Liver (tissue), 3 donors: ENCODE measurements around the gene OR52E5.

Source experiments
- FOXA1 ChIP-seq: IDR thresholded peaks from 2 replicates; pipeline ENCODE4 v1.6.1; 2016; ENCODE audit warnings: antibody characterized with exemption
- HNF4G ChIP-seq: IDR thresholded peaks from 2 replicates; pipeline ENCODE4 v1.6.1; 2016; ENCODE audit warnings: antibody characterized with exemption
- JUND ChIP-seq, 2 donors: IDR thresholded peaks; 2 replicates each; pipeline ENCODE4 v1.6.1; 2016; ENCODE audit warnings: antibody characterized with exemption in 2 of 2
- RAD21 ChIP-seq, 2 donors: IDR thresholded peaks; 2 replicates each; pipeline ENCODE4 v1.6.1; 2016; ENCODE audit warnings: antibody characterized with exemption in 2 of 2, mild to moderate bottlenecking in 2 of 2
- RXRA ChIP-seq, 2 donors: IDR thresholded peaks; 2 replicates each; pipeline ENCODE4 v1.6.1; 2017 to 2018; ENCODE audit warnings: antibody characterized with exemption in 2 of 2, mild to moderate bottlenecking in 1 of 2
- SP1 ChIP-seq: IDR thresholded peaks from 2 replicates; pipeline ENCODE4 v1.6.1; 2018; ENCODE audit warnings: antibody characterized with exemption, mild to moderate bottlenecking
- TAF1 ChIP-seq: conservative IDR thresholded peaks from 2 replicates; pipeline ENCODE4 v1.6.1; 2016; ENCODE audit warnings: antibody characterized with exemption, mild to moderate bottlenecking
- YY1 ChIP-seq: IDR thresholded peaks from 2 replicates; pipeline ENCODE4 v1.6.1; 2016; ENCODE audit warnings: antibody characterized with exemption, mild to moderate bottlenecking
- TF ChIP-seq, protein P1 (sequence below): fragments of 150-350 bp; IDR thresholded peaks from 2 replicates; pipeline ENCODE4 v1.5.1; 2017; ENCODE audit warnings: improper control_type of control experiment, low read depth, low read length; ENCODE audit not compliant: missing input control
- TF ChIP-seq, protein P2 (sequence below): IDR thresholded peaks from 2 replicates; pipeline ENCODE4 v1.6.1; 2016; ENCODE audit warnings: antibody characterized with exemption
- TF ChIP-seq, protein P3 (sequence below): IDR thresholded peaks from 2 replicates; pipeline ENCODE4 v1.6.1; 2016; ENCODE audit warnings: antibody characterized with exemption
- TF ChIP-seq, protein P4 (sequence below): IDR thresholded peaks from 2 replicates; pipeline ENCODE4 v1.6.1; 2016; ENCODE audit warnings: antibody characterized with exemption, mild to moderate bottlenecking
- donor health status: healthy.
- donor health status: healthy.

DNA sequence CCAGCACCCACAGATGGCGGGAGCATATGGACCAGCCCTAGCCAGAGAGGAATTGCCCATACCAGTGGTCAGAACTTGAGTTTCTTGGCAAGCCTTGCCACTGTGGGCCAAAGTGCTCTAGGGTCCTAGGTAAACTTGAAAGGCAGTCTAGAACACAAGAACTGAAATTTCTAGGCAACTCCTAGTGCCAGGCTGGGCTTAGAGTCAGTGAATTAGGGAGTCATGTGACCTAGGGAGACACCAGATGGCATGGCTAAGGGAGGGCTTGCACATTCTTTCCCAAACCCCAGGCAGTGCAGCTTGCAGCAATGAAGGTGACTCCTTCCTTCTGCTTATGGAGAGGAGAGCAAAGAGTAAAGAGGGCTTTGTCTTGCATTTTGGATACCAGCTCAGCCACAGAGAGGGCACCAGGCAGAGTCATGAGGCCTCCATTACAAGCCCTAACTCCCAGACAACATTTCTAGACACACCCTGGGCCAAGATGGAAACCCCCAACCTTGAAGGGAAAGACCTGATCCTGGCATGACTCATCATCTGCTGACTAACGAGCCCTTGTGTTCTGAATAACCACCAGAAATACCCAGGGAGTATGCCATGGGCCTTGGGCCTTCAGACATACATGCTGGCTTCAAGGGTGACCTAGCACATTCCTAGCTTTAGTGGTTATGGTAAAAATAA, 29.9 kb downstream of the OR52E5 start:
- TF ChIP-seq, protein P1, sequence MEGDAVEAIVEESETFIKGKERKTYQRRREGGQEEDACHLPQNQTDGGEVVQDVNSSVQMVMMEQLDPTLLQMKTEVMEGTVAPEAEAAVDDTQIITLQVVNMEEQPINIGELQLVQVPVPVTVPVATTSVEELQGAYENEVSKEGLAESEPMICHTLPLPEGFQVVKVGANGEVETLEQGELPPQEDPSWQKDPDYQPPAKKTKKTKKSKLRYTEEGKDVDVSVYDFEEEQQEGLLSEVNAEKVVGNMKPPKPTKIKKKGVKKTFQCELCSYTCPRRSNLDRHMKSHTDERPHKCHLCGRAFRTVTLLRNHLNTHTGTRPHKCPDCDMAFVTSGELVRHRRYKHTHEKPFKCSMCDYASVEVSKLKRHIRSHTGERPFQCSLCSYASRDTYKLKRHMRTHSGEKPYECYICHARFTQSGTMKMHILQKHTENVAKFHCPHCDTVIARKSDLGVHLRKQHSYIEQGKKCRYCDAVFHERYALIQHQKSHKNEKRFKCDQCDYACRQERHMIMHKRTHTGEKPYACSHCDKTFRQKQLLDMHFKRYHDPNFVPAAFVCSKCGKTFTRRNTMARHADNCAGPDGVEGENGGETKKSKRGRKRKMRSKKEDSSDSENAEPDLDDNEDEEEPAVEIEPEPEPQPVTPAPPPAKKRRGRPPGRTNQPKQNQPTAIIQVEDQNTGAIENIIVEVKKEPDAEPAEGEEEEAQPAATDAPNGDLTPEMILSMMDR: no peak
- no peak for TF ChIP-seq RAD21 (IDR thresholded peaks at IDR 0.05)
- TF ChIP-seq, protein P2, sequence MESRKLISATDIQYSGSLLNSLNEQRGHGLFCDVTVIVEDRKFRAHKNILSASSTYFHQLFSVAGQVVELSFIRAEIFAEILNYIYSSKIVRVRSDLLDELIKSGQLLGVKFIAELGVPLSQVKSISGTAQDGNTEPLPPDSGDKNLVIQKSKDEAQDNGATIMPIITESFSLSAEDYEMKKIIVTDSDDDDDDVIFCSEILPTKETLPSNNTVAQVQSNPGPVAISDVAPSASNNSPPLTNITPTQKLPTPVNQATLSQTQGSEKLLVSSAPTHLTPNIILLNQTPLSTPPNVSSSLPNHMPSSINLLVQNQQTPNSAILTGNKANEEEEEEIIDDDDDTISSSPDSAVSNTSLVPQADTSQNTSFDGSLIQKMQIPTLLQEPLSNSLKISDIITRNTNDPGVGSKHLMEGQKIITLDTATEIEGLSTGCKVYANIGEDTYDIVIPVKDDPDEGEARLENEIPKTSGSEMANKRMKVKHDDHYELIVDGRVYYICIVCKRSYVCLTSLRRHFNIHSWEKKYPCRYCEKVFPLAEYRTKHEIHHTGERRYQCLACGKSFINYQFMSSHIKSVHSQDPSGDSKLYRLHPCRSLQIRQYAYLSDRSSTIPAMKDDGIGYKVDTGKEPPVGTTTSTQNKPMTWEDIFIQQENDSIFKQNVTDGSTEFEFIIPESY: no peak
- TF ChIP-seq, protein P3, sequence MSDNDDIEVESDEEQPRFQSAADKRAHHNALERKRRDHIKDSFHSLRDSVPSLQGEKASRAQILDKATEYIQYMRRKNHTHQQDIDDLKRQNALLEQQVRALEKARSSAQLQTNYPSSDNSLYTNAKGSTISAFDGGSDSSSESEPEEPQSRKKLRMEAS: no peak
- no peak for TF ChIP-seq JUND (IDR thresholded peaks at IDR 0.05)
- no peak for TF ChIP-seq HNF4G
- TF ChIP-seq RXRA (IDR thresholded peaks at IDR 0.05): no peak
- TF ChIP-seq TAF1: no peak
- TF ChIP-seq, protein P4, sequence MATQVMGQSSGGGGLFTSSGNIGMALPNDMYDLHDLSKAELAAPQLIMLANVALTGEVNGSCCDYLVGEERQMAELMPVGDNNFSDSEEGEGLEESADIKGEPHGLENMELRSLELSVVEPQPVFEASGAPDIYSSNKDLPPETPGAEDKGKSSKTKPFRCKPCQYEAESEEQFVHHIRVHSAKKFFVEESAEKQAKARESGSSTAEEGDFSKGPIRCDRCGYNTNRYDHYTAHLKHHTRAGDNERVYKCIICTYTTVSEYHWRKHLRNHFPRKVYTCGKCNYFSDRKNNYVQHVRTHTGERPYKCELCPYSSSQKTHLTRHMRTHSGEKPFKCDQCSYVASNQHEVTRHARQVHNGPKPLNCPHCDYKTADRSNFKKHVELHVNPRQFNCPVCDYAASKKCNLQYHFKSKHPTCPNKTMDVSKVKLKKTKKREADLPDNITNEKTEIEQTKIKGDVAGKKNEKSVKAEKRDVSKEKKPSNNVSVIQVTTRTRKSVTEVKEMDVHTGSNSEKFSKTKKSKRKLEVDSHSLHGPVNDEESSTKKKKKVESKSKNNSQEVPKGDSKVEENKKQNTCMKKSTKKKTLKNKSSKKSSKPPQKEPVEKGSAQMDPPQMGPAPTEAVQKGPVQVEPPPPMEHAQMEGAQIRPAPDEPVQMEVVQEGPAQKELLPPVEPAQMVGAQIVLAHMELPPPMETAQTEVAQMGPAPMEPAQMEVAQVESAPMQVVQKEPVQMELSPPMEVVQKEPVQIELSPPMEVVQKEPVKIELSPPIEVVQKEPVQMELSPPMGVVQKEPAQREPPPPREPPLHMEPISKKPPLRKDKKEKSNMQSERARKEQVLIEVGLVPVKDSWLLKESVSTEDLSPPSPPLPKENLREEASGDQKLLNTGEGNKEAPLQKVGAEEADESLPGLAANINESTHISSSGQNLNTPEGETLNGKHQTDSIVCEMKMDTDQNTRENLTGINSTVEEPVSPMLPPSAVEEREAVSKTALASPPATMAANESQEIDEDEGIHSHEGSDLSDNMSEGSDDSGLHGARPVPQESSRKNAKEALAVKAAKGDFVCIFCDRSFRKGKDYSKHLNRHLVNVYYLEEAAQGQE: no peak
- TF ChIP-seq FOXA1: no peak
- TF ChIP-seq YY1: no peak
- TF ChIP-seq SP1: no peak
